ENCODE data around the gene BDKRB1. TPM values are rescaled to one million over a fixed set of nuclear protein-coding genes. Genes with fewer than 3 reads are reported as not detected.

The BDKRB1 gene
- total RNA-seq, 4 donors from 2014 or later: 2.2 to 3.4 (median 2.8) TPM

GRCh38 chr14:96279564-96279963 lies 23.6 kb downstream of the BDKRB1 start:
- H3K4me1 ChIP-seq: peaks cover 0 to 16% (median 0%) of the 10 kb centered on the region in 4 donors
- no peak overlapping the region for H3K27ac ChIP-seq
- TF ChIP-seq POLR2A (IDR thresholded peaks at IDR 0.05): no peak
- no peak for TF ChIP-seq CTCF (IDR thresholded peaks at IDR 0.05)

GRCh38 chr14:96280104-96280503 lies 24.1 kb downstream of the BDKRB1 start:
- no peak overlapping the region for H3K27ac ChIP-seq
- H3K27me3 ChIP-seq: no peaks in the 10 kb centered on the region
- no peak overlapping the region for H3K4me3 ChIP-seq
- no peak for TF ChIP-seq POLR2A (IDR thresholded peaks at IDR 0.05)
- TF ChIP-seq CTCF (IDR thresholded peaks at IDR 0.05): no peak
- H3K9me3 ChIP-seq: peaks cover 0 to 11% (median 3%) of the 10 kb centered on the region in 4 donors
- peaks cover 0 to 11% (median 0%) of the 10 kb centered on the region in 4 donors for H3K4me1 ChIP-seq
- DNase-seq: no peak
- H3K36me3 ChIP-seq: peaks cover 0 to 18% (median 0%) of the 10 kb centered on the region in 3 donors

More at GRCh38 chr14:96279564-96279963, 23.6 kb downstream of the BDKRB1 start:
- DNase-seq: no peak
- H3K27me3 ChIP-seq: no peaks in the 10 kb centered on the region
- H3K36me3 ChIP-seq: peaks cover 0 to 17% (median 0%) of the 10 kb centered on the region in 3 donors
- H3K4me3 ChIP-seq: no peak overlapping the region
- peaks cover 0 to 11% (median 3%) of the 10 kb centered on the region in 4 donors for H3K9me3 ChIP-seq

- Histone ChIP-seq H3K36me3 (peaks cover 0 to 29% (median 0%) of the 10 kb centered on the region in 3 donors), H3K4me1 (no peaks in the 10 kb centered on the region), H3K27me3 (no peaks in the 10 kb centered on the region), H3K4me3 (no peak overlapping the region), H3K27ac (no peak overlapping the region), H3K9me3 (peaks cover 0 to 11% (median 3%) of the 10 kb centered on the region in 4 donors)
- no peak for DNase-seq
- TF ChIP-seq POLR2A (IDR thresholded peaks at IDR 0.05) (no peak), CTCF (IDR thresholded peaks at IDR 0.05) (peak in 2 of 6 experiments; percentile 6)
Observed at GRCh38 chr14:96281486-96281885, 25.5 kb downstream of the BDKRB1 start.

- Histone ChIP-seq H3K27ac (no peak overlapping the region), H3K27me3 (no peaks in the 10 kb centered on the region), H3K4me1 (no peaks in the 10 kb centered on the region), H3K9me3 (no peaks in the 10 kb centered on the region), H3K36me3 (peaks cover 0 to 51% (median 0%) of the 10 kb centered on the region in 3 donors), H3K4me3 (no peak overlapping the region)
- no peak for DNase-seq
- TF ChIP-seq CTCF (IDR thresholded peaks at IDR 0.05) (no peak), POLR2A (IDR thresholded peaks at IDR 0.05) (no peak)
Observed at GRCh38 chr14:96284008-96284407, 28.0 kb downstream of the BDKRB1 start.

GRCh38 chr14:96284430-96284829 lies 28.4 kb downstream of the BDKRB1 start:
- Histone ChIP-seq H3K27ac (no peak overlapping the region), H3K9me3 (no peaks in the 10 kb centered on the region), H3K4me3 (no peak overlapping the region), H3K36me3 (peaks cover 0 to 55% (median 0%) of the 10 kb centered on the region in 3 donors), H3K4me1 (no peaks in the 10 kb centered on the region), H3K27me3 (no peaks in the 10 kb centered on the region)
- DNase-seq: no peak
- TF ChIP-seq POLR2A (IDR thresholded peaks at IDR 0.05) (no peak), CTCF (IDR thresholded peaks at IDR 0.05) (no peak)

GRCh38 chr14:96285667-96286066 lies 29.7 kb downstream of the BDKRB1 start:
- no peak overlapping the region for H3K27ac ChIP-seq
- no peaks in the 10 kb centered on the region for H3K27me3 ChIP-seq
- no peak for DNase-seq
- peaks cover 0 to 67% (median 0%) of the 10 kb centered on the region in 3 donors for H3K36me3 ChIP-seq
- H3K4me3 ChIP-seq: no peak overlapping the region
- H3K9me3 ChIP-seq: no peaks in the 10 kb centered on the region
- TF ChIP-seq POLR2A (IDR thresholded peaks at IDR 0.05): no peak
- TF ChIP-seq CTCF (IDR thresholded peaks at IDR 0.05): no peak
- no peaks in the 10 kb centered on the region for H3K4me1 ChIP-seq

Measured in Peyer's patch (tissue), 4 donors.